Fibroblast of villous mesenchyme (primary cell): ENCODE measurements around the gene SFXN5. TPM values are rescaled to one million over a fixed set of nuclear protein-coding genes. Genes with fewer than 3 reads are reported as not detected.

Experiments
- DNase-seq: peaks from one replicate; pipeline ENCODE4 v3.0.0-alpha.2; 2010; ENCODE audit warnings: low read depth
- H3K4me3 ChIP-seq: 2 replicates; pipeline ENCODE4 v1.5.1; 2011; ENCODE audit warnings: low read depth, mild to moderate bottlenecking, low read length
- CTCF ChIP-seq: IDR thresholded peaks from 2 replicates; pipeline ENCODE4 v1.5.1; 2012; ENCODE audit warnings: low read depth, mild to moderate bottlenecking, low read length; ENCODE audit not compliant: insufficient read depth
- total RNA-seq: library from RNA; depleted of rRNA; stranded (reverse); fragments of >200 nt; gene quantifications from 2 replicates; pipeline ENCODE4 v1.2.3, GENCODE V29; 2012

Gene SFXN5
- total RNA-seq, 1 donor, result 12.1 TPM

- H3K4me3 ChIP-seq, result no peak overlapping the region
- TF ChIP-seq CTCF, result no peak
- DNase-seq, result no peak
Observed at GRCh38 chr2:72949642-72950041, 121.9 kb downstream of the SFXN5 start.

- no peak overlapping the region for H3K4me3 ChIP-seq
- no peak for TF ChIP-seq CTCF
- DNase-seq, result no peak
Observed at GRCh38 chr2:72949045-72949444, 122.5 kb downstream of the SFXN5 start.

- no peak for DNase-seq
- no peak overlapping the region for H3K4me3 ChIP-seq
- no peak for TF ChIP-seq CTCF
Observed at GRCh38 chr2:72947952-72948830, 123.3 kb downstream of the SFXN5 start.

GRCh38 chr2:72946466-72946865 lies 125.0 kb downstream of the SFXN5 start:
- DNase-seq, result no peak
- TF ChIP-seq CTCF, result no peak
- no peak overlapping the region for H3K4me3 ChIP-seq

GRCh38 chr2:72945450-72946019 lies 126.0 kb downstream of the SFXN5 start:
- no peak for DNase-seq
- TF ChIP-seq CTCF, result no peak

GRCh38 chr2:72944804-72945449 lies 126.6 kb downstream of the SFXN5 start:
- no peak overlapping the region for H3K4me3 ChIP-seq
- TF ChIP-seq CTCF, result no peak
- no peak for DNase-seq

More at GRCh38 chr2:72945450-72946019, 126.0 kb downstream of the SFXN5 start:
- no peak overlapping the region for H3K4me3 ChIP-seq
